GM12878 (cell line): Measurements from ENCODE around the gene TUT4. TPM values are rescaled to one million over a fixed set of nuclear protein-coding genes. Genes with fewer than 3 reads are reported as not detected.

Source experiments
- ATAC-seq: fragments of 200-7000 bp; cut with Tn5 transposase; 3 replicates; pipeline ENCODE4 v1.9.1; 2020; ENCODE audit warnings: mild to moderate bottlenecking, moderate library complexity
- BruUV-seq: library from RNA; stranded (reverse); fragments of 400-500 nt; replicated peaks from 2 replicates; lab custom pipeline; 2021; lab: Mats Ljungman, UMichigan
- CTCF ChIA-PET: fragments of 300-600 bp; sonication (Branson Sonifier 250); formaldehyde crosslinking; extraction: SDS; loops from one replicate; lab custom pipeline; 2021; ENCODE audit warnings: inconsistent platforms; lab: Yijun Ruan, JAX
- POLR2A ChIA-PET: fragments of 350-600 bp; formaldehyde crosslinking; extraction: SDS; loops from one replicate; lab custom pipeline; 2021; ENCODE audit warnings: inconsistent platforms; lab: Charles Lee
- RAD21 ChIA-PET: fragments of 300-600 bp; sonication (Branson Sonifier 250); formaldehyde crosslinking; loops from one replicate; lab custom pipeline; 2023; ENCODE audit warnings: antibody characterized with exemption; ENCODE audit not compliant: unreplicated experiment; lab: Charles Lee
- SMC1A ChIA-PET: fragments of 300-600 bp; sonication (Branson Sonifier 250); formaldehyde crosslinking; loops from one replicate; lab custom pipeline; 2023; ENCODE audit not compliant: unreplicated experiment, uncharacterized antibody; lab: Charles Lee
- DNase-seq: peaks from one replicate; pipeline ENCODE4 v3.0.0-alpha.2; 2011; ENCODE audit warnings: low read depth, low spot score
- FAIRE-seq: peaks from 3 replicates; lab custom pipeline; 2011; peaks lifted over from hg19 to GRCh38; lab: Jason Lieb, UNC
- H2AFZ ChIP-seq: 2 replicates; pipeline ENCODE4 v1.6.0; 2011; ENCODE audit warnings: low read depth, low read length, control low read depth; ENCODE audit not compliant: control insufficient read depth
- H3K27ac ChIP-seq: 2 replicates; pipeline ENCODE4 v1.5.1; 2011; ENCODE audit warnings: control low read depth; ENCODE audit not compliant: control insufficient read depth, insufficient read depth
- H3K27me3 ChIP-seq, 2 experiments: replicated peaks in 1 of 2; 2 replicates each; pipeline versions ENCODE4 v1.6.0 to v1.6.1; 2011; ENCODE audit warnings: low read length in 1 of 2; ENCODE audit not compliant: control insufficient read depth in 2 of 2, insufficient read depth in 2 of 2
- H3K36me3 ChIP-seq, 2 experiments: 2 replicates each; pipeline ENCODE4 v1.5.1; 2011; ENCODE audit warnings: low read length in 1 of 2; ENCODE audit not compliant: control insufficient read depth in 2 of 2, insufficient read depth in 2 of 2
- H3K4me1 ChIP-seq: 2 replicates; pipeline ENCODE4 v1.6.1; 2011; ENCODE audit warnings: mild to moderate bottlenecking, low read length, moderate library complexity, mixed read lengths; ENCODE audit not compliant: control insufficient read depth, insufficient read depth
- H3K4me2 ChIP-seq: 2 replicates; pipeline ENCODE4 v1.6.0; 2011; ENCODE audit warnings: control low read depth; ENCODE audit not compliant: control insufficient read depth, insufficient read depth
- H3K4me3 ChIP-seq: fragments of 200-600 bp; sonication (generic); 2 replicates; pipeline ENCODE4 v1.5.1; 2016
- H3K79me2 ChIP-seq: 2 replicates; pipeline ENCODE4 v1.6.0; 2011; ENCODE audit warnings: low read length; ENCODE audit not compliant: control insufficient read depth, insufficient read depth
- H3K9ac ChIP-seq: 2 replicates; pipeline ENCODE4 v1.8.0; 2011; ENCODE audit warnings: low read length, control low read depth, mixed read lengths; ENCODE audit not compliant: control insufficient read depth, insufficient read depth
- H3K9me3 ChIP-seq: replicated peaks from 3 replicates; pipeline ENCODE4 v1.5.1; 2011; ENCODE audit warnings: mild to moderate bottlenecking, low read length; ENCODE audit not compliant: control insufficient read depth, insufficient read depth
- H4K20me1 ChIP-seq: 2 replicates; pipeline ENCODE4 v1.6.0; 2011; ENCODE audit not compliant: control insufficient read depth, insufficient read depth
- NKRF ChIP-seq: fragments of 450-650 bp; conservative IDR thresholded peaks from 2 replicates; pipeline ENCODE4 v1.6.1; 2017; ENCODE audit warnings: mild to moderate bottlenecking, moderate library complexity
- POLR2AphosphoS5 ChIP-seq: IDR thresholded peaks from 2 replicates; pipeline ENCODE4 v1.6.1; 2011; ENCODE audit warnings: mild to moderate bottlenecking, low read length, inconsistent platforms
- YBX1 ChIP-seq: fragments of 450-650 bp; IDR thresholded peaks from 2 replicates; pipeline ENCODE4 v1.6.1; 2016; ENCODE audit warnings: antibody characterized with exemption
- ZSCAN29 ChIP-seq: fragments of 450-650 bp; IDR thresholded peaks from 2 replicates; pipeline ENCODE4 v1.6.1; 2017; ENCODE audit warnings: mild to moderate bottlenecking, moderate library complexity
- WGBS: methylation state at CpG from one replicate; pipeline ENCODE4 v1.1.6; 2016; ENCODE audit warnings: low lambda C conversion rate; ENCODE audit not compliant: insufficient replicate concordance, insufficient coverage; ENCODE audit errors: missing lambda C conversion rate; 5-methylcytosine and 5-hydroxymethylcytosine counted together
- in situ Hi-C: fragments of 300-500 bp; cut with MboI; formaldehyde crosslinking; loops from 9 replicates; pipeline ENCODE4 v1.14.3; 2018; ENCODE audit warnings: mixed read lengths
- intact Hi-C: fragments of 100-400 bp; cut with micrococcal nuclease; formaldehyde crosslinking; loops from one replicate; pipeline ENCODE4 v1.14.2; 2022; ENCODE audit not compliant: unreplicated experiment
- polyA plus RNA-seq, 11 experiments: library from polyadenylated mRNA; depleted of rRNA in 4 of 11; unstranded in 6 of 11; stranded (reverse) in 5 of 11; fragments of >200 nt; fragmentation: Nextera tagmentation in 4 of 11; fragmentation: Illumina TruSeq in 1 of 11; extraction: Ambion mirVana in 4 of 11; extraction: Trizol in 1 of 11; gene quantifications; 1 replicate in 1 of 11; 2 replicates in 10 of 11; pipeline versions ENCODE4 v1.2.1 to v1.2.3, GENCODE V29; 2011 to 2016; ENCODE audit warnings: inconsistent platforms in 2 of 11, missing spikeins in 2 of 11, low read depth in 1 of 11
- total RNA-seq, 4 experiments: library from RNA; depleted of rRNA in 3 of 4; stranded (reverse); fragments of >200 nt in 3 of 4; fragmentation: Illumina TruSeq in 1 of 4; extraction: Trizol in 1 of 4; gene quantifications; 2 replicates each; pipeline versions ENCODE4 v1.2.1 to v1.2.3, GENCODE V29; 2013 to 2021
- TF ChIP-seq, protein P1 (sequence below): IDR thresholded peaks from 2 replicates; pipeline ENCODE4 v1.6.1; 2012; ENCODE audit warnings: mild to moderate bottlenecking, low read depth, low read length

Gene TUT4
- total and polyA plus RNA-seq, 10 of the 15 experiments (the other 5 are each of a cell fraction or from before 2014, with no cell fraction given), result 9.4 to 40.7 (median 27.6) TPM

- no peaks in the 10 kb centered on the region for H3K36me3 ChIP-seq
- no peaks in the 10 kb centered on the region for H3K27me3 ChIP-seq
- ChIA-PET CTCF (no interaction called here), POLR2A (no interaction called here), RAD21 (no interaction called here), SMC1A (no interaction called here)
- no peak overlapping the region for H3K4me3 ChIP-seq
- DNase-seq (no peak), ATAC-seq (no peak), FAIRE-seq (no peak)
- no peak overlapping the region for H3K4me2 ChIP-seq
- no peak for TF ChIP-seq NKRF
- TF ChIP-seq ZSCAN29, result no peak
- TF ChIP-seq, protein P1, sequence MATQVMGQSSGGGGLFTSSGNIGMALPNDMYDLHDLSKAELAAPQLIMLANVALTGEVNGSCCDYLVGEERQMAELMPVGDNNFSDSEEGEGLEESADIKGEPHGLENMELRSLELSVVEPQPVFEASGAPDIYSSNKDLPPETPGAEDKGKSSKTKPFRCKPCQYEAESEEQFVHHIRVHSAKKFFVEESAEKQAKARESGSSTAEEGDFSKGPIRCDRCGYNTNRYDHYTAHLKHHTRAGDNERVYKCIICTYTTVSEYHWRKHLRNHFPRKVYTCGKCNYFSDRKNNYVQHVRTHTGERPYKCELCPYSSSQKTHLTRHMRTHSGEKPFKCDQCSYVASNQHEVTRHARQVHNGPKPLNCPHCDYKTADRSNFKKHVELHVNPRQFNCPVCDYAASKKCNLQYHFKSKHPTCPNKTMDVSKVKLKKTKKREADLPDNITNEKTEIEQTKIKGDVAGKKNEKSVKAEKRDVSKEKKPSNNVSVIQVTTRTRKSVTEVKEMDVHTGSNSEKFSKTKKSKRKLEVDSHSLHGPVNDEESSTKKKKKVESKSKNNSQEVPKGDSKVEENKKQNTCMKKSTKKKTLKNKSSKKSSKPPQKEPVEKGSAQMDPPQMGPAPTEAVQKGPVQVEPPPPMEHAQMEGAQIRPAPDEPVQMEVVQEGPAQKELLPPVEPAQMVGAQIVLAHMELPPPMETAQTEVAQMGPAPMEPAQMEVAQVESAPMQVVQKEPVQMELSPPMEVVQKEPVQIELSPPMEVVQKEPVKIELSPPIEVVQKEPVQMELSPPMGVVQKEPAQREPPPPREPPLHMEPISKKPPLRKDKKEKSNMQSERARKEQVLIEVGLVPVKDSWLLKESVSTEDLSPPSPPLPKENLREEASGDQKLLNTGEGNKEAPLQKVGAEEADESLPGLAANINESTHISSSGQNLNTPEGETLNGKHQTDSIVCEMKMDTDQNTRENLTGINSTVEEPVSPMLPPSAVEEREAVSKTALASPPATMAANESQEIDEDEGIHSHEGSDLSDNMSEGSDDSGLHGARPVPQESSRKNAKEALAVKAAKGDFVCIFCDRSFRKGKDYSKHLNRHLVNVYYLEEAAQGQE, result no peak
- no peak for TF ChIP-seq POLR2AphosphoS5
- no peak for TF ChIP-seq YBX1
- no peak overlapping the region for H3K9ac ChIP-seq
- no peak overlapping the region for H2AFZ ChIP-seq
- WGBS, result 98% methylated on average over 5 of the region's 5 CpGs
- no peaks in the 10 kb centered on the region; the same call in 1 of the 2 replicates for H4K20me1 ChIP-seq
- peaks cover 18% of the 10 kb centered on the region for H3K9me3 ChIP-seq
- in situ Hi-C loops, result no loop called here
- H3K4me1 ChIP-seq, result no peaks in the 10 kb centered on the region; the same call in 1 of the 2 replicates
- intact Hi-C loops, result loop anchor here (10.0 kb wide), 1 partner anchor 298 kb away; the partner anchor contains the start of gene ZYG11A
- peaks cover 55% of the 10 kb centered on the region for H3K79me2 ChIP-seq
- BruUV-seq, result no TSS peak
- H3K27ac ChIP-seq, result no peak overlapping the region
Observed at GRCh38 chr1:52546852-52547251, 6.0 kb downstream of the TUT4 start.
